Measurements from ENCODE around the gene SCN2B.

- TF ChIP-seq CTCF (IDR thresholded peaks at IDR 0.05) (no peak), POLR2A (IDR thresholded peaks at IDR 0.05) (no peak)
These were observed 1.1 kb downstream of the SCN2B start for GRCh38 chr11:118175031-118175992.

All from uterus (tissue), 2 donors.